NOMO-1 (cell line): ENCODE data around the gene CALML6.

ENCODE experiments used
- DNase-seq, 2 experiments: peaks; one replicate each; lab custom pipeline; 2025; ENCODE audit not compliant: unreplicated experiment in 2 of 2; lab: John Stamatoyannopoulos, UW

The CALML6 gene

DNA sequence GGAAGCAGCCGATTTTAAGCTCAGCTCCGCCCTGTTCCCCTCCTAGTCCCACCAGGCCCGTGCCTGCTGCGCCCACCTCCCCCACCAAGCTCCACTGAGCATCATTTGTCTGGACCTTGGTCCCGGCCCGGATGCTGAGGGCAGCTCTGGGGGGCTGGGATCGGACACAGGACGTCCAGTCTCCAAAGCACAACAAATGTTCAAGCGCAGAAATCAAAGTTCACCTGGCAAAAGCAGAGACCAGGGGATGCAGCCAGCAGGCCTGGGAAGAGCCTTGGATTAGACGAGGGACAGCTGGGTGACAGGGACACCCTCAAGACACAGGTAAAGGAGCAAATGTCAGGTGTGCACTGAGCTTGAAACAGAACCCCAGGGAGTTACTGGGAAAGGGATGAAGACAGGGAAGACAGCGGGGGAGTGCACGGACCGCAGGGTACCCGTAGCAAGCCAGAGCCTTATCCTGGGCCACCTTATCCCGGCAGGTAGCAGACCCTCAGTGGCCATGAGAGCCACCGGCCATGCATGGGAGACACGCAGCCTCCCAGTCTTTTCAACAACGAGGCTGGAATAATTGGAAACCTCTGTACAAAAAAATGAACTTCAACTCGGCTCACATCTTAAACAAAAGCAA lies 26.3 kb downstream of the CALML6 start:
- no peak for DNase-seq

GRCh38 chr1:1941868-1942752 lies 27.1 kb downstream of the CALML6 start:
- DNase-seq = no peak

DNA sequence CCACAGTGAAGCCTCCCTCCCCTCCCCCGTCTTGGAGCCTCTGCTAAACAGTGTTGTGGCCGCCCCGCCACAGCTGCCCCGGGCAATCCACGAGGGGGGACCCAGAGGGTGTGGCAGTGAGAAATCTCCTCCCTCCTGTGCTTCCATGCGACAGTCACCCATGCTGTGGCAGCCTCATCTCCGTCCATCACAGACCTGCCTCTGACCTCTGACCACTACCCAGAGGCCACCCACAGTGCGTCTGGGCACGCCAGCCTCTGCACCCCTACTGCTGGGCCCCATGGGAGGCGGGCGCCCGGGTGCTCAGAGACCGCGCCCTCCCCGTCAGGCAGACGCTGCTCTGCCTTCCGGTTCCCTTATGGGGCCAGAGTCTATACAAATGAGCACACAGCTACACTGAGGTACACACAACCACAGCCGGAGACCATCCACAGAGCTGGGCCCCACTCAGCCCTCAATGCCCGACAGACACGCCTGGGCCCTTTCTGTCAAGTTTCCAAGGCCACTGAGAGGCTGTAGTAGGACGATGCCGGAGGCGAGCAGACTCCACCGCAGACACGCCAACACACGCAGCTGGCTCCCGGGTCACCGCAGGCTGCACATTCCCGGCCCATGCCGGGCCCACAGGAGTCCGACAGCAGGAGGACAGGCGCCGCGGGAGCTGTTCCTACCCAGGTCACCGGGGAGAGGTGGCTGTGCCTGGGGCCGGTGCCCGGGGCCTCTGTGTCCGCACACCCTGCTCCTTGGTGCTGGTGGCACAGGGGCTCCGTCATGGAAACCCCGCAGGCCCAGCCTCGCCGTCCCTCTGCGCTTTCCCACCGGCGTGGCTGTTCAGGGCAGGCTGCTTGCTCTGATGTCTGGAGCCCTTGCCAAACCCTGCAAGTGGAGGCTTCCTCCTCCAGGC lies 27.9 kb downstream of the CALML6 start:
- no peak for DNase-seq

GRCh38 chr1:1943834-1944570 lies 28.9 kb downstream of the CALML6 start:
- DNase-seq = peak; percentile 24 to 27

DNA sequence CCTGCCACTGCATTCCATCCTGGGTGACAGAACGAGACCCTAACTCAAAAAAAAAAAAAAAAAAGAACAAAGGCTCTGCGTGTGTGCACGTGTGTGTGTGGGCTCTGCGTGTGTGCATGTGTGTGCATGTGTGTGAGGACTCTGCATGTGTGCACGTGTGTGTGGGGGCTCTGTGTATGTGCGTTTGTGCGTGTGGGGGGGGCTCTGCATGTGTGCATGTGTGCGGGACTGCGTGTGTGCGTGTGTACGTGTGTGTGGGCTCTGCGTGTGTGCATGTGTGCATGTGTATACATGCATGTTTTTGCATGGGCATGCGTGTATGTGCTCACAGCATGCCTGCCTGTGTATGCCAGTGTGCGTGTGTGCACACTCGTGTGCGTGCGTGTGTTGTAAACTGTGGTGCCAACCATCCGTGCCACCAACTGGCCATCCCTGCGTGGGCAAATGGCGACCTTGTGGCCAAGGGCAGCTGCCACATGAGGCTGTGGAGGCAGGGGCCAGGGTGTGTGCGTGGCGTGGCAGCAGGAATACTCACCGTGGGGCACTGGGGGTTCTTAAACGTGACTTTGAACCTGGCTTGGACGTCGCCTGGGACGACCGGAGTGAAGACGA lies 30.8 kb downstream of the CALML6 start:
- no peak for DNase-seq

DNA sequence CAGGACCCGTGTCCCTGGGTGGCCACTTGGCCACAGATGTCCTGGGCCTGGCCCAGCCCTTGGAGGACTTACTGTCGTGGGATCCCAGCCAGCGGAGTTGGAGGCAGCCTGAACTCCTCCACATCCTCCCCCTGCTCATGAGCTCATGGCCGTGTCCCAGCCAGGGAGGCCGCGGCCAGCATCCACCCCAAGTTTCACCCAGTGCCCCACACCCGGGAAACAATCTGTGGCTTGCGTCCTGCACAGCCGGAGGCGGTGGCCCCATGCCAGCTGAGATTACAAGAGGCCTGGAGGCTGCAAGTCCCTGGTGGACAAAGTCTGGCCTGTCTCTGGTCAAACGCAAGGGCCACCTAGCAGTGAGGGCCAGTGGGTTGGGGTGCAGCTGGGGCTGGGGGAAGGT lies 31.5 kb downstream of the CALML6 start:
- no peak for DNase-seq

- DNase-seq = no peak
Observed at GRCh38 chr1:1947493-1947892, 32.4 kb downstream of the CALML6 start.

DNA sequence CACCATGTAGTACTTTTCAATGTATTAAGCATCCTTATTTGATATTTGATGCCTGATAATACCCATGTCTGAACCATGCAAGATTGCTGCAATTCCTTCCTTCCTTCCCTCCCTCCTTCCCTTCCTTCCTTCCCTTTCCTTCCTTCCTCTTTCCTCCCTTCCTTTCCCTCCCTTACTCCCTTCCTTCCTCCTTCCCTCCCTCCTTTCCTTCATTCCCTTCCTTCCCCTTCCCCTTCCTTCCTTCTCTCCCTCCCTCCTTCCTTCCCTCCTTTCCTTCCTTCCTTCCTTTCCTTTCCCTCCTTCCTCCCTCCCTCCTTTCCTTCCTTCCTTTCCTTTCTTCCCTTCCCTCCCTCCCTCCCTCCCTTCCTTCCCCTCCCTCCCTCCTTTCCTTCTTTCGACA lies 33.7 kb downstream of the CALML6 start:
- no peak for DNase-seq

DNA sequence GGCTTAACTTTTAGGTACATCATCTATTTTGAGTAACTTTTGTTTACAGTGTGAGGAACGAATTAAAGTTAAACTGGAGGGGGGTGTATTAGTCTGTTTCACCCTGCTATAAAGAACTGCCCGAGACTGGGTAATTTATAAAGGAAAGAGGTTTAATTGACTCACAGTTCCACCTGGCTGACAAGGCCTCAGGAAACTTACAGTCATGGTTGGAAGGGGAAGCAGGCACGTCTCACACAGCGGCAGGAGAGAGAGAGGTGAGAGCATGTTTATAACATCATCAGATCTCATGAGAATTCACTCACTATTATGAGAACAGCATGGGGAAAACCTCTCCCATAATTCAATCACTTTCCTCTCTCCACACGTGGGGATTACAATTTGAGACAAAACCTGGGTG lies 35.9 kb downstream of the CALML6 start:
- no peak for DNase-seq

- DNase-seq = no peak
Observed at GRCh38 chr1:1954015-1954414, 39.0 kb downstream of the CALML6 start.

GRCh38 chr1:1954831-1955441 lies 39.9 kb downstream of the CALML6 start:
- no peak for DNase-seq

DNA sequence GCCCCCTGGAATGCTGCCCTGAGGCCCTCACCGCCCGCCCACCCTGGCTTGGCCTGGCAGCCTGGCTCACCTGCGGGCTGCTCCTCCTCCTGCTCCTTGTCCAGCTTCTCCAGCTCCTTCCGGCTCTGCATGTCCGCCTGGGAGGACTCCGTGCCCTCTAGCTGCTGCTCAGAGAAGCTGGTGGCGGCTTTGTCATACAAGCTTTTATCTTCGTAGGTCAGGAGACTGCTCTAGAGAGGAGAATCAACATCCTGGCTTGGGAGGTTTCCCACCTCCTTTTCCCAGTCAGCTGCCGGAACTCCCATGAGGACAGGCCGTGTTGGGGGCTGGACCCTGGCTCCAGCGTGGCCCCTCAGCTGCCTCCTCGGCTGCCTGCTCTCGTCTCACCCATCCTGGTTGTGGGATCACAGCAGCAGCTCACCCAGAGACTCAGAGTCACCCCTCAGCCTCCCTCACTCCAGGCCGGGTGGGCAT lies 40.6 kb downstream of the CALML6 start:
- no peak for DNase-seq

DNA sequence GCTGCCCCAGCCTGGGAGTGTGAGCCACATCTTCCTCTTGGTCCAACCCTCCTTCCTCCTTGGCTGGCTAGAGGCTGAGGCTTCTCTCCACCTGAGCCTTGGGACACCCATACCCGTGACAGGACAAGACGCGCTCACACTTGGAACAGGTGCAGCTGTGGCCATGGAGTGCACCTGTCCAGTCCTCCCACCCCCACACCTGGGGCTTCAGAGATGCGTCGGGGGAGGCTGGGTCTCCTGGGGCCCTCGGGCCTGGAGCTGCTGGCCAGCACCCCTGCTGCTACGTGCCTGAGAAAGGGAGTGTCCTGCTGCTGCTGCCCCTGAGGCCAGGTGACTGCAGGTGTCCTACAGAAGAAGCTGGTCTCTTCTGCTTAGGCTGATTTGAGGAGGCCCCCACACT lies 41.0 kb downstream of the CALML6 start:
- DNase-seq = no peak

DNA sequence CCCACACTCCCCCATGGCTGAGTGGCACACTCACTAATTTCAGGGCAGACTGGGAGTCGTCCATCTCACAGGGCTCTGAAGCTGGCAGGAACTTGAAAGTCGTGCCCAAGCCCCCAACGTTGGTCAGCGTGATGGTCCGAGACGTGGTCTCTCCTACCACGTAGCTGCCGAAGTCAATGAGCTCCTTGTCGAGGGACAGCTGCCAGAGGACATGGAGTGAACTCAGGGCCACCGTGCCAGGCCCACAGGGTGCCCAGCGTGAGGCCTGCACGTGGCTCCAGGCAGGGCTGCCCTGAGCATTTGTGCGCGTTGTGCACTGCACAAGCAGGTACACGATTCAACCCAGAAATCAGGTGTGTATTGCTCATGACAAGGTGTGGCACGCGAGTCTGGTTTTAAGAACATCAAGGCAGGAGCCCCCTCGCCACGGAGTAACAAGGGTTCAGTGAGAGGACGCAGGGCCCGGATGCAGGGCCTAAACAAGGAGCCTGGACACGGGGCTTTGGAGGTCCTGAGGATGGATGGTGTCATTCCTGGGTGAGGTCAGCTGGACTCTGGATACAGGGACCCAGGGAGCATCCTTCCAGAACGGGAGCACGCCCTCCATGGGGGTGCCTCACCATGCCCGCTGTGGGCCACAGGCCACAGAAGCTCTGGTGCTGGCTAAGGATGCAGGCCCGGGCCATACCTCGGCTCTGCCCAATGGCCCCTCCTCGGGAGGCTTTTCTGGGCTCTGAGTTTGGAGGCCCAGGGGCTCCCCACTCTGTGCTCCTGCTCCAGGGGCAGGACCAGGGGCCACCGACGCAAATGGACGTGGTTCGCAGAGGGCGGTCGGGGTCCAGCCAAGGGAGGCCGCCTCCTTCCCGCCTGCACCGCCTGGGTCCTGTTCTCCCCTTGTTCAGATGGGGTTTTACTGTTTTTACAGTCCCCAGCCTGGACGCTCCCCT lies 41.8 kb downstream of the CALML6 start:
- DNase-seq = no peak

DNA sequence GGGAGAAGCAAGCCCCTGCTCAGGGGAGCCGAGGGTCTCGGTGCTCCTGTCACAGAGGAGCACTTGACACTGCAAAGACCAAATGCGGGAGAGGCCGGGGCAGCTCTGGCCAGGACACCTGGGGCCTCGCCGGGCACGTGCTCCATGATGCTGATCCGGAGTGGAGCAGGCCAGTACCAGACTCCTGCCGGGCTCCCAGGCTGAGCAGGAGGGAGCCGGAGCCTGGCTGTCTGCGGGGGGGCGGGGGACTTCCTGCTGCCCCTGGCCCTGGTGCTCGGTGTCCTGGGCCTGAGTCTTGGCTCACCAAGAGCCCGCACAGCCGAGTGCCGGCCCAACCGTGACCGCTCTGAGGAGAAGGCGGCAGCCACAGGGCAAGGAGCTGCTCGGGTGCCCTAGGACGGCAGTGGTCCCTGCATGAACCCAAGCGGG lies 42.5 kb downstream of the CALML6 start:
- no peak for DNase-seq

- DNase-seq = no peak
Observed at GRCh38 chr1:1958071-1958541, 43.0 kb downstream of the CALML6 start.

GRCh38 chr1:1959459-1959839 lies 44.4 kb downstream of the CALML6 start:
- DNase-seq = no peak

DNA sequence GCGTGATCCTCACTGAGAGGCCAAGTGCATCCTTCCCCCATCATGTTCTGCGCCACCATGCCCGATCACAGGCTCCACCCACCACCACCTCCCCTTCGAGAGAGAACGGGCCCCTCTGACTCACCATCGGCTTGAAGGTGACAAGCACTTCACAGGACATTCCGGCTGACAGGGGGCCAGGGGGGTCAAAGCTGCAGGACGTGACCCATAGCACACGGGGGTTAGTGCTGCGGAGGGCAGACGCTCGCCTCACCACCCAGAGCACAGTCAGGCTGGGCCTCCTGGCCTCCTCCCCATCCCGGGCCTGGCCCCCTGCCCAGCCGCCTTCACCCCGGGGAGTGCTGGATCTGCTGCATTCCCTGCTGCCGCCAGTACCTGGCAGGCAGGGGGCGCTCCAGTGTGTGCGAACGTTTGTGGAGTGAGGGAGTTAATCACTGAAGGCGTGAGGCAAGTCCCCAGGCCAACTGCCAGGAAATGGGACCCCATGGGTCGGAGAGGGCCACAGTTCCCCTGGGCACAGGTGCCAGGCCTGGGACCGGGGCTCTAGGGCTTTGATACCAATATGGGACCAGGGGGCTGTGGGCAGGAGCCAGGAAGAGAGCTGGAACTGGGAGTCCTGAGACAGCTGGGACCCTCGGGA lies 44.9 kb downstream of the CALML6 start:
- DNase-seq = peak; percentile 72 to 74
